Measurements from ENCODE around the gene CCDC188.

CCDC188 gene

DNA sequence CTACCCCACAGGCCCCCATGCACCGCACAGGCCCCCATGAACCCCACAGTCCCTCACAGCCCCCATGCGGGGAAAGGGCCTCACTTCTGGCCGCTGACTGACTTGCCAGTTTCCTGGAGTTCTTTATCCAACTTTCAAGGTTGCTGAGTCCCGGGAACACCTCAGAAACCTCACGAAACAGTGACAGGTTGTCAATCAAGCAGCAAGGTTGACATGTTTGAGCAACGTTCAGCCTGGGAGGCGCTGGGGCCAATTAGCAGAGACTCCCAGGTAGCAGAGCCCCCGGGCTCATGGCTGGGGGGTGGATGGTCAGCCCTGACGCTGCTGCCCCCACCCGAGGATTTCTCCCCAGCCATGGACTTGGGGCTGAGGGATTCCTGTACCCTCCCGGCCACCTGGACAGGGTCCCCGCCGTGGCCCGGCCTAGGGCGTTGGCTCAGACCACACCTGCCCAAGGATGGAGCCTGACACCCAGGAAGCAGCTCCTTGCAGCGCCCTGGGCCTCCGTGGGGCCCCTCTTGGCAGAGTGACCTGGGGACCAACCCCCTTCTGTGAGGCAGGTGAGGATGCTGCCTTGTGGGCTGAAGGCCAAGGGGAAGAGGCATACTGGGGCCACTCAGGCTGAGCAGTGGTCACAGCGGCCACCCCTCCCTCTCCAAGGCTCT is 33.8 kb upstream of the CCDC188 start:
- no peak for DNase-seq

DNA sequence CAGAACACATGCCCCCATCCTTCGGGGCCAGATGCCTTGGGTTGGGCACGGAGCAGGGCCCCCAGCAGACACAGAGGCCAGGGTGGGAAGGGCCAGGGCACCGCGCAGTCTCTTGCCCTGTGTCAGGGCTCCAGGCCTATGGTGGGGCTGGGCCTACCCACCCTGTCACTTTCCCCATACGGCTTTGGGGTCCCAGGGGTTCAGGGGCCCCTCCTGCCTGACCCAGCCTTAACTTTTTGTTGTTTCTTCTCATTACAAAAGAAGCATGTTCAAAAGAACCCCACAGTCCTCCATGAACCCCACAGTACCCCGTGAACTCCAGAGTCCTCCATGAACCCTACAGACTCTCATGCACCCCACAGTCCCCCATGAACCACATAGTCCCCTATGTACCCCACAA is 33.0 kb upstream of the CCDC188 start:
- no peak for DNase-seq

GRCh38 chr22:20183101-20183500 is 32.2 kb upstream of the CCDC188 start:
- DNase-seq: no peak

GRCh38 chr22:20182365-20182764 is 31.5 kb upstream of the CCDC188 start:
- DNase-seq: peak in 1 of 2 donors; percentile 11

DNA sequence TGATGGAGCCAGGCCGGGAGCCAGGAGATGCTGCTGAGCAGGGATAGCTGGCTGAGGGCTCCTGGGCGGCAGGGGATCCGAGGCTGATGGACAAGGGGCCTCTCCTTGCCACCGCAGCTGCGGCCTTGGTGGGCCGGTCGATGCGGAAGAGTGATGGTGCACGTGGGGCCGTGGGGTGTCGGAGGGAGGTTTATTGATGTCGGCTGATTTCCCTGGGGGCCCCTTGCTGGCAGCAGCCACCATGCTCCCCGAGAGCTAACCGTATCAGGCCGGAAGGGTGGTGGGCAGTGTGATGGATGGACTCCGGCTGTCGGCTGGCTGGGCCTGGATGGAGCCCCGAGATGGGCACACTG is 31.0 kb upstream of the CCDC188 start:
- DNase-seq: no peak

DNA sequence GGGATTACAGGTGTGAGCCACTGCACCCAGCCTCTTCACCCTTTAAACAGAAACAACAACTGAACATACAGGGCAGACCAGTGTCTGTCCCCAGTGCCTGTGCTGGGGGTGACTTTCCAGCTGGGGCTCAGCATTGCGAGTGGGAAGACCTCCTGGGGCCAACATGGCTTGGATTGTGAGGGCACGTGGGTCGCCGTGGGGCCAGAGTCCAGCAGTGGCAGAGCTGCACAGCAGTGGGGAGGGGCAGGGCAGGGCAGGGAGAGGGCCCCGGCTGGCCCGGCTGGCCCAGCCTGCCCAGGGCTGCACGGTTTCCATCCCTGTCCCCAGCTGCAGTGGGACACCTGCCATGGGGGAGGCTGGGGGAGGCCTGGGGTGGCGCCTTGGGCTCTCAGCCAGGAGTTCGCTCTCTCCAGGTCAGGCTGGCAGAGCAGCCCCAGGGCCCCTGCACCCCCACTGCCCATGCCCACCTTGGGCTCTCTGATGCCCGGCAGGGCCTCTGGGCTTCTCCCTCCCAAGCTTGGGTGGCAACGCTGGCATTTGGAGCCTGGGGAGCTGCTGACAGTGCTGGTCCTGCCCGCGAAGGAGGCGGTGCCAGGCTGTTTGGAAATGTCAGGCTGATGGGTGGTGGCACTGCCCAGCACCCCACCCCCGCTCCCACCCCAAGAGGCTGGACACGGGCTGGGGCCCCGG is 30.5 kb upstream of the CCDC188 start:
- DNase-seq: no peak

- DNase-seq: peak; percentile 29 to 58
Measured at GRCh38 chr22:20180640-20181039, 29.8 kb upstream of the CCDC188 start.

DNA sequence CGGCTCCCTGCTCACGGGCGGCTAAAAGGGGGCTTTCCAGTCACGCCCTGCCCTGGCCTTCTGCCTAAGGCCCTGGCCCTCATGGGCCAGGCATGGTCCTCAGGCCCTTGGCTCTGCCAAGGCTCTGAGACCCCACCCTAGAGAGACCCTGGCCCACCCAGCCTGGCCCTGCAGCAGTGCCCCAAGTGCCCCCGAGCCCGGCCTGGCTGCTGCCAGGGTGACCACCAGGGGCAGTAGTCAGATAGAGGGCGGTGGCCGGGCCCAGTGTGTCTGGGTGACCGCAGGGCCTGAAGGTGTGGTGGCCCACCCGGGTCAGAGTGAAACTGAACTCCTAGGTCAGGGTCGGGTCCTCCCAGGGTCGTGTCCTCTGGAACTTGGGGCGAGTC is 29.4 kb upstream of the CCDC188 start:
- DNase-seq: no peak

- no peak for DNase-seq
Measured at GRCh38 chr22:20179455-20180244, 28.8 kb upstream of the CCDC188 start.

GRCh38 chr22:20178915-20179227 is 28.0 kb upstream of the CCDC188 start:
- no peak for DNase-seq

- no peak for DNase-seq
Measured at GRCh38 chr22:20178075-20178914, 27.4 kb upstream of the CCDC188 start.

- DNase-seq: no peak
Measured at GRCh38 chr22:20177217-20177911, 26.5 kb upstream of the CCDC188 start.

GRCh38 chr22:20176421-20177085 is 25.7 kb upstream of the CCDC188 start:
- no peak for DNase-seq

GRCh38 chr22:20175597-20175900 is 24.7 kb upstream of the CCDC188 start:
- DNase-seq: no peak

DNA sequence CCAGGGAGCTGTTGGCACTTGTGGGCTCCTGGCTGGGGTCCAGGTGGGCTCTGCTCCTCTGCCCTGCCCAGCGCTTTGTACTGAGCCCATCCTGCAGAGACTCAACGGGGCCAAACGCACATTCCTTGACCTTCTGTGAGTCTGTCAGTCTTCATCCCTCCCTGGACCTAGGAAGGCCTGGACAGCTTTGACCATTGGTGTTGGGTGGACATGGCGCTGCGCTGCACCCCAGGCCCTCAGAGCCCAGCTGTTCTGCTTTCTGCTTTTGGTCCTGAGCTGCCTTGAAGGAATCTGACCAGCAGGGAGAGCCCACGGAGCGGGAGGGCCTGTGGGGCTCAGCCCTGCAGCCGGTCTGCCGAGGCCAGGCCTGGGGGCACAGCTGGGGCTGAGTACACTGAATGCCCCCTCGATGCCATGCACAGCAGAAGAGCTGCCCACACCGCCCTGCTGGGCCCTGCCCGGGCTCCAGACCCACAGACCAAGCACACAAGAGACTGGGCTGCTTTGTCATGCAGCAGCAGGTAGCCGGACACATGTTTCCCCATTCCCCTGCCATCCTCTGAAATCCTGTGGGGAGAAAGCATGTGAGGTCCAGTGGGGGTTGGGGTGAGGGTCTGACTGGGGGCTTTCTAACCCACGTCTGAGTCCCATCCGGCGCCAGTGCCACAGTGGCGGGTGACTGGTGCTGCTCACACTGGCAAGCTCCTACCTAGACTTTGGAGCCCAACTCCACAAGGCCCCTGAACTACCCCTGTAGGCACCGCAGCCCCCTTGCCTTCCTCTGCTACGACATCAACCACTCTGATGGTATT is 24.1 kb upstream of the CCDC188 start:
- DNase-seq: no peak

GRCh38 chr22:20173772-20174171 is 22.9 kb upstream of the CCDC188 start:
- no peak for DNase-seq

GRCh38 chr22:20173246-20173645 is 22.4 kb upstream of the CCDC188 start:
- DNase-seq: no peak

DNA sequence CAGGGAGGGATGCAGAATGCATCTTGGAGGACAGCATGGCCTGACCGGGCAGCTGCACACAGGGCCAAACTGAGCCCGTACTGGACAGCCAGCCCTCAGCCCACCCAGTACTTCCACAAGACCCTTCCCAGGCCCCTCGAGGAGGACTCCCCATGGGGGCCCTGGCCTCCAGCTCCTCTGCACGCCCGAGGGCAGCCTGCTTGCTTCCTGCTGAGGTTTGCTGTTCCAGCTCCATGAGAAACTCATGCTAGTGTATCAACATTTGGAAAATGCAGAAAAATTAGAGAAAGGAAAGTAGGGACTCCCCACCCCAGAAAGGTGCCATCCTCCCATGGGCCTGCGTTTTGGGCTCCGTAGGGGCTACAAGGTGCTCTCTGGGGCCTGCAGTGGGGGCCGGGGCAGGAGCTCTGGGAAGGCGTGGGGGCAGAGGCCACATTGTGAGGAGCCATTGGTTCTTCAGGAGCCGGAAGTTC is 21.3 kb upstream of the CCDC188 start:
- DNase-seq: no peak

DNA sequence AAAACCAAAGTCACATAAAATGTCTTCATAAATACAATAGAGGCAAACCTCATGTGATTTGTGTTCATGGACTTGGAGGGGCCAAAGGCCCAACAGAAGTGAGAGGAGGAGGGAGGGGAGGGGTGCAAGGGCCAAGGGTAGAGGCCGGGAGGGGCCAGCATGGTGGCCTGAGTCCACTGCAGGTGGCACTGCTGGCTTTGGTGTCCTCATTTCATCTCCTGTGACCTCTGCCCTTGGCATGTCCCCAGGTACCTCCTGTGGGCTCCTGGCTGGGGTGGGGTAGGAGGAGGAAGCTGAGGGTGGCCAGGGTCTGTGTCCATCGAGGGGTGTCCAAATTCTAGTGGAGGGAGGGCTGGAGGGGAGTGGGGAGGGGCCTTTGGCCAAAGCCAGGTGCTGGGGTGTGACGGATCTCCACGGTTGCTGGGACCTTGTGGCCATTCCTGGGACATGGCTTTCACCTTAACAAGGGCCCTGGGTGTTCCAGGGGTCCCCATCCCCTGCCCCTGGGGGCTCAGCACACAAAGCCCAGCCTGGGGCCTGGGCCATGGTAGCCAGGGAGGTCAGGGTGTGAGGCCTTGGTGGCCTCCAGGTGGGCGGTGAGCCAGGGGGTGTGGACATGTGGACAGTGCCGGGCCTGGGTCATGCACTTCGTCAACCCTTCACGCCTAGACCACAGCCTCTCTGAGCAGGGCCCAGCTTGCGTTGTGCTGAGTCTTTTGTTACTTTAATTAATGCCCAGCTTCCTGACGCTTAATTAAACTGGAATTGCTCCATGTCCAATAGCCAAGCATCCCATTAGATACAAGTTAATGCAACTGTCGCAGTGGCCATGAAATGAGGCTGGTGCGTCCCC is 20.7 kb upstream of the CCDC188 start:
- no peak for DNase-seq

- no peak for DNase-seq
Measured at GRCh38 chr22:20170170-20170569, 19.3 kb upstream of the CCDC188 start.
